Measurements from ENCODE around the gene DCAF4.

- TF ChIP-seq CTCF (IDR thresholded peaks at IDR 0.05) (no peak), POLR2A (IDR thresholded peaks at IDR 0.05) (no peak), POLR2AphosphoS5 (IDR thresholded peaks at IDR 0.05; ENCODE audit: insufficient read depth in 1 of 2, low read depth in 1 of 2) (no peak)
Measured at GRCh38 chr14:72907886-72908285, 18.4 kb upstream of the DCAF4 start.
